Esophagus squamous epithelium (tissue), 5 donors: Measurements from ENCODE around the gene CCNL2. TPM values are rescaled to one million over a fixed set of nuclear protein-coding genes. Genes with fewer than 3 reads are reported as not detected.

Source experiments
- DNase-seq: peaks from one replicate; lab custom pipeline; 2025; lab: John Stamatoyannopoulos, UW
- H3K27ac ChIP-seq, 4 donors: fragments of 200-600 bp; sonication (generic); one replicate each; pipeline ENCODE4 v1.5.1; 2016 to 2019; ENCODE audit warnings: mild to moderate bottlenecking in 1 of 4
- H3K27me3 ChIP-seq, 4 donors: fragments of 200-600 bp; sonication (generic); 1 replicate in 3 of 4; 2 replicates in 1 of 4; pipeline versions ENCODE4 v1.5.1 to v1.6.0; 2017 to 2021; ENCODE audit warnings: antibody characterized with exemption in 1 of 4
- H3K36me3 ChIP-seq, 3 donors: fragments of 200-600 bp; sonication (generic); one replicate each; pipeline ENCODE4 v1.5.1; 2016 to 2019
- H3K4me1 ChIP-seq, 3 donors: fragments of 200-600 bp; sonication (generic); one replicate each; pipeline ENCODE4 v1.5.1; 2017 to 2019
- H3K4me3 ChIP-seq, 4 donors: fragments of 200-600 bp; sonication (generic); 1 replicate in 3 of 4; 2 replicates in 1 of 4; pipeline ENCODE4 v1.5.1; 2016 to 2019; ENCODE audit warnings: mild to moderate bottlenecking in 2 of 4, moderate library complexity in 1 of 4
- H3K9me3 ChIP-seq, 3 donors: fragments of 200-600 bp; sonication (generic); one replicate each; pipeline ENCODE4 v1.5.1; 2016 to 2019
- CTCF ChIP-seq, 6 experiments: fragments of 450-650 bp in 4 of 6; fragments of 200-600 bp in 2 of 6; sonication (generic) in 2 of 6; IDR thresholded peaks; one replicate each; pipeline ENCODE4 v1.5.1; 2016 to 2019; ENCODE audit warnings: antibody characterized with exemption in 6 of 6, mild to moderate bottlenecking in 4 of 6, moderate library complexity in 4 of 6
- POLR2A ChIP-seq, 4 donors: fragments of 450-650 bp; IDR thresholded peaks; one replicate each; pipeline ENCODE4 v1.6.1; 2017; ENCODE audit warnings: antibody characterized with exemption in 4 of 4, mild to moderate bottlenecking in 4 of 4, moderate library complexity in 3 of 4
- WGBS, 2 donors: methylation state at CpG; one replicate each; pipeline ENCODE4 v1.1.5; 2018; 5-methylcytosine and 5-hydroxymethylcytosine counted together
- intact Hi-C: fragments of 100-400 bp; cut with DNase I; formaldehyde crosslinking; loops from one replicate; pipeline ENCODE4 v1.15.0; 2022
- total RNA-seq, 4 donors: library from RNA; depleted of rRNA; stranded (reverse); fragments of >200 nt; gene quantifications; one replicate each; pipeline ENCODE4 v1.1.0, GENCODE V29; 2016
- donor health status: DM: yes; HTN: yes; CAD: no.

CCNL2 gene
- total RNA-seq, 4 donors from 2014 or later: 42.5 to 213 (median 104) TPM

- Histone ChIP-seq H3K4me3 (peak overlapping the region; percentile 91 to 99 (median 97)), H3K27ac (peak overlapping the region in 3 of 4 donors; percentile 88 to 94 (median 94)), H3K4me1 (peaks cover 22 to 62% (median 23%) of the 10 kb centered on the region in 3 donors), H3K27me3 (no peaks in the 10 kb centered on the region), H3K36me3 (peaks cover 8 to 80% (median 36%) of the 10 kb centered on the region in 3 donors), H3K9me3 (no peaks in the 10 kb centered on the region)
- DNase-seq: no peak
- WGBS, 2 donors: 31 to 63% methylated on average over 13 to 17 of the region's 19 CpGs
- intact Hi-C loops: no loop called here
- TF ChIP-seq CTCF (IDR thresholded peaks at IDR 0.05): no peak
Observed at GRCh38 chr1:1397839-1398523, 1.2 kb downstream of the CCNL2 start.

GRCh38 chr1:1395166-1395565 is 4.0 kb downstream of the CCNL2 start:
- Histone ChIP-seq H3K9me3 (no peaks in the 10 kb centered on the region), H3K4me3 (no peak overlapping the region), H3K4me1 (peaks cover 11 to 36% (median 15%) of the 10 kb centered on the region in 3 donors), H3K27ac (no peak overlapping the region), H3K36me3 (peaks cover 33 to 81% (median 62%) of the 10 kb centered on the region in 3 donors), H3K27me3 (no peaks in the 10 kb centered on the region)
- no peak for TF ChIP-seq CTCF (IDR thresholded peaks at IDR 0.05)
- no peak for TF ChIP-seq POLR2A (IDR thresholded peaks at IDR 0.05)
- 89 to 90% methylated on average over 11 of the region's 11 CpGs for WGBS, 2 donors
- intact Hi-C loops: no loop called here
- no peak for DNase-seq

- WGBS, 2 donors: 79 to 93% methylated on average over 7 of the region's 7 CpGs
- peaks cover 6 to 30% (median 12%) of the 10 kb centered on the region in 3 donors for H3K4me1 ChIP-seq
- intact Hi-C loops: no loop called here
Observed at GRCh38 chr1:1394116-1394515, 5.0 kb downstream of the CCNL2 start.

GRCh38 chr1:1393428-1393827 is 5.7 kb downstream of the CCNL2 start:
- Histone ChIP-seq H3K4me3 (no peak overlapping the region), H3K9me3 (no peaks in the 10 kb centered on the region), H3K27ac (no peak overlapping the region), H3K27me3 (no peaks in the 10 kb centered on the region), H3K36me3 (peaks cover 35 to 98% (median 80%) of the 10 kb centered on the region in 3 donors), H3K4me1 (peaks cover 6 to 29% (median 12%) of the 10 kb centered on the region in 3 donors)
- no peak for TF ChIP-seq CTCF (IDR thresholded peaks at IDR 0.05)
- TF ChIP-seq POLR2A (IDR thresholded peaks at IDR 0.05): no peak
- WGBS, 2 donors: 77 to 94% methylated on average over 6 to 9 of the region's 11 CpGs
- intact Hi-C loops: no loop called here
- DNase-seq: no peak

More at GRCh38 chr1:1394116-1394515, 5.0 kb downstream of the CCNL2 start:
- peaks cover 35 to 91% (median 73%) of the 10 kb centered on the region in 3 donors for H3K36me3 ChIP-seq
- H3K4me3 ChIP-seq: no peak overlapping the region
- H3K27me3 ChIP-seq: no peaks in the 10 kb centered on the region
- H3K9me3 ChIP-seq: no peaks in the 10 kb centered on the region
- H3K27ac ChIP-seq: no peak overlapping the region
- no peak for DNase-seq
- TF ChIP-seq CTCF (IDR thresholded peaks at IDR 0.05) (no peak), POLR2A (IDR thresholded peaks at IDR 0.05) (no peak)

GRCh38 chr1:1393014-1393413 is 6.1 kb downstream of the CCNL2 start:
- intact Hi-C loops: no loop called here
- H3K4me3 ChIP-seq: no peak overlapping the region
- TF ChIP-seq CTCF (IDR thresholded peaks at IDR 0.05) (no peak), POLR2A (IDR thresholded peaks at IDR 0.05) (no peak)
- peaks cover 37 to 100% (median 84%) of the 10 kb centered on the region in 3 donors for H3K36me3 ChIP-seq
- WGBS, 2 donors: 93 to 95% methylated on average over 2 to 3 of the region's 4 CpGs
- no peak for DNase-seq
- peaks cover 3 to 25% (median 8%) of the 10 kb centered on the region in 3 donors for H3K4me1 ChIP-seq
- no peak overlapping the region for H3K27ac ChIP-seq
- no peaks in the 10 kb centered on the region for H3K27me3 ChIP-seq
- no peaks in the 10 kb centered on the region for H3K9me3 ChIP-seq
